ENCODE results near the gene UCP3.

DNA sequence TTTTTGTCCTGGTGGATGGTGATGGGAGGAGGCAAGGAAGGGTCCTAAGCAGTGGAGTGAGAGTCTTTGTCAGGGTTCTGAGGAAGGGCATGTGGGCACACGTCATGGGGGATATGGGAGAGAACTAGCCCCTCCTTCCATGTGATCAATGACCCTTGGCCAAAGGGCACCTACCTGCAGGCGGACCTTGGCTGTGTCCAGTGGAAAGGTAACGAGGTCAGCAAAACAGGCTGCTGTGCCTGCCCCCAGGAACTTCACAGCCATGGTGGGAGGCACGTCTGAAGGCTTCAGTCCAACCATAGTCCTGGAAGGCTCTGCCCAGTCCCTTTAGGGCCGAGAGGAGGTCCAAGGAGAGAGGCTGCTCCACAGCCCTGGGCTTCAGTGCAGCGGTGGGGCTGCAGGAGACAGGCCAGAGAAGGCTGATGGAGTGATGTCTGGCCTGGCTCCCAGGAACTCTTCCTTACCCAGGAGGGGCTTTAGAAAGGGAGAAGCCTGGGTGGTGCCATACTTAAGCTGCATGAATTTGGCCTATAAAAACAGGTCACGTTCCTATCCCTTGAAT is 2.1 kb downstream of the UCP3 start:
- TF ChIP-seq, protein P1, sequence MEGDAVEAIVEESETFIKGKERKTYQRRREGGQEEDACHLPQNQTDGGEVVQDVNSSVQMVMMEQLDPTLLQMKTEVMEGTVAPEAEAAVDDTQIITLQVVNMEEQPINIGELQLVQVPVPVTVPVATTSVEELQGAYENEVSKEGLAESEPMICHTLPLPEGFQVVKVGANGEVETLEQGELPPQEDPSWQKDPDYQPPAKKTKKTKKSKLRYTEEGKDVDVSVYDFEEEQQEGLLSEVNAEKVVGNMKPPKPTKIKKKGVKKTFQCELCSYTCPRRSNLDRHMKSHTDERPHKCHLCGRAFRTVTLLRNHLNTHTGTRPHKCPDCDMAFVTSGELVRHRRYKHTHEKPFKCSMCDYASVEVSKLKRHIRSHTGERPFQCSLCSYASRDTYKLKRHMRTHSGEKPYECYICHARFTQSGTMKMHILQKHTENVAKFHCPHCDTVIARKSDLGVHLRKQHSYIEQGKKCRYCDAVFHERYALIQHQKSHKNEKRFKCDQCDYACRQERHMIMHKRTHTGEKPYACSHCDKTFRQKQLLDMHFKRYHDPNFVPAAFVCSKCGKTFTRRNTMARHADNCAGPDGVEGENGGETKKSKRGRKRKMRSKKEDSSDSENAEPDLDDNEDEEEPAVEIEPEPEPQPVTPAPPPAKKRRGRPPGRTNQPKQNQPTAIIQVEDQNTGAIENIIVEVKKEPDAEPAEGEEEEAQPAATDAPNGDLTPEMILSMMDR (optimal IDR thresholded peaks at IDR 0.05 in 1 of 3, IDR thresholded peaks at IDR 0.05 in 1 of 3, conservative IDR thresholded peaks at IDR 0.05 in 1 of 3; ENCODE audit: extremely low read depth in 1 of 3, insufficient read depth in 2 of 3, low read length in 3 of 3) = no peak
- TF ChIP-seq EZH2 (IDR thresholded peaks at IDR 0.05; ENCODE audit: low read length) = no peak

Data from keratinocyte (primary cell).